Measurements from ENCODE around the gene GPANK1. TPM values are rescaled to one million over a fixed set of nuclear protein-coding genes. Genes with fewer than 3 reads are reported as not detected.
A peak's percentile ranks its signal among the peaks of the same experiment; 100 is the strongest.

GPANK1 gene
- total and polyA plus RNA-seq, 2 donors from 2014 or later, result 17.7 to 28.6 TPM

GRCh38 chr6:31687321-31687720 lies 22.5 kb upstream of the GPANK1 start:
- no peak overlapping the region for H3K9ac ChIP-seq (ENCODE audit: low read length in 3 of 3)
- DNase-seq (no peak), FAIRE-seq (no peak)
- no peak for TF ChIP-seq CTCF (IDR thresholded peaks at IDR 0.05; ENCODE audit: borderline replicate concordance, extremely low read depth, insufficient read depth)
- H3K9me3 ChIP-seq (ENCODE audit: control insufficient read depth in 2 of 3, insufficient read depth in 1 of 3, low read length in 3 of 3), result no peaks in the 10 kb centered on the region
- peaks cover 0 to 2% (median 0%) of the 10 kb centered on the region in 3 donors for H3K4me1 ChIP-seq (ENCODE audit: control insufficient read depth in 2 of 3, insufficient read depth in 2 of 3, low read depth in 1 of 3, low read length in 3 of 3)
- intact Hi-C loops (cut with DNase I), result no loop called here
- H3K4me3 ChIP-seq (ENCODE audit: low read length in 3 of 3), result no peak overlapping the region
- peaks cover 0 to 46% (median 39%) of the 10 kb centered on the region in 3 donors for H3K36me3 ChIP-seq (ENCODE audit: control insufficient read depth in 2 of 3, insufficient read depth in 3 of 3, low read length in 3 of 3)
- no peaks in the 10 kb centered on the region for H3K27me3 ChIP-seq (ENCODE audit: control insufficient read depth, insufficient read depth, low read length)
- no peak overlapping the region for H3K27ac ChIP-seq (ENCODE audit: low read depth in 2 of 2, low read length in 2 of 2)

- intact Hi-C loops (cut with DNase I), result no loop called here
- no peak for FAIRE-seq
- H3K36me3 ChIP-seq (ENCODE audit: control insufficient read depth in 2 of 3, insufficient read depth in 3 of 3, low read length in 3 of 3), result peaks cover 0 to 42% (median 34%) of the 10 kb centered on the region in 3 donors
Observed at GRCh38 chr6:31686483-31686882, 21.7 kb upstream of the GPANK1 start.

GRCh38 chr6:31683591-31683990 lies 18.8 kb upstream of the GPANK1 start:
- Histone ChIP-seq H3K27me3 (ENCODE audit: control insufficient read depth, insufficient read depth, low read length) (no peaks in the 10 kb centered on the region), H3K4me1 (ENCODE audit: control insufficient read depth in 2 of 3, insufficient read depth in 2 of 3, low read depth in 1 of 3, low read length in 3 of 3) (peaks cover 3 to 8% (median 4%) of the 10 kb centered on the region in 3 donors), H3K9ac (ENCODE audit: low read length in 3 of 3) (peak overlapping the region in 1 of 3 donors; percentile 24), H3K9me3 (ENCODE audit: control insufficient read depth in 2 of 3, insufficient read depth in 1 of 3, low read length in 3 of 3) (no peaks in the 10 kb centered on the region), H3K4me3 (ENCODE audit: low read length in 3 of 3) (peak overlapping the region in 1 of 3 donors; percentile 13), H3K36me3 (ENCODE audit: control insufficient read depth in 2 of 3, insufficient read depth in 3 of 3, low read length in 3 of 3) (peaks cover 0 to 16% (median 12%) of the 10 kb centered on the region in 3 donors), H3K27ac (ENCODE audit: low read depth in 2 of 2, low read length in 2 of 2) (no peak overlapping the region)
- no peak for TF ChIP-seq CTCF (IDR thresholded peaks at IDR 0.05; ENCODE audit: borderline replicate concordance, extremely low read depth, insufficient read depth)
- intact Hi-C loops (cut with DNase I), result no loop called here
- no peak for FAIRE-seq
- DNase-seq, result peak in 1 of 5 donors; percentile 15

More at GRCh38 chr6:31686483-31686882, 21.7 kb upstream of the GPANK1 start:
- Histone ChIP-seq H3K27ac (ENCODE audit: low read depth in 2 of 2, low read length in 2 of 2) (no peak overlapping the region), H3K4me1 (ENCODE audit: control insufficient read depth in 2 of 3, insufficient read depth in 2 of 3, low read depth in 1 of 3, low read length in 3 of 3) (peaks cover 0 to 3% (median 2%) of the 10 kb centered on the region in 3 donors), H3K27me3 (ENCODE audit: control insufficient read depth, insufficient read depth, low read length) (no peaks in the 10 kb centered on the region), H3K9me3 (ENCODE audit: control insufficient read depth in 2 of 3, insufficient read depth in 1 of 3, low read length in 3 of 3) (no peaks in the 10 kb centered on the region), H3K9ac (ENCODE audit: low read length in 3 of 3) (no peak overlapping the region), H3K4me3 (ENCODE audit: low read length in 3 of 3) (no peak overlapping the region)
- no peak for DNase-seq
- no peak for TF ChIP-seq CTCF (IDR thresholded peaks at IDR 0.05; ENCODE audit: borderline replicate concordance, extremely low read depth, insufficient read depth)
